T-helper 9 cell (primary cell): ENCODE data around the gene CTNND2.
"Not testable (repeated sequence)": the region's sequence is repeated elsewhere in the genome, so short reads cannot be mapped to it uniquely, and the experiment has no call there.

Source experiments
- DNase-seq: peaks from one replicate; pipeline ENCODE4 v3.0.0-alpha.2; 2020

CTNND2 gene

DNA sequence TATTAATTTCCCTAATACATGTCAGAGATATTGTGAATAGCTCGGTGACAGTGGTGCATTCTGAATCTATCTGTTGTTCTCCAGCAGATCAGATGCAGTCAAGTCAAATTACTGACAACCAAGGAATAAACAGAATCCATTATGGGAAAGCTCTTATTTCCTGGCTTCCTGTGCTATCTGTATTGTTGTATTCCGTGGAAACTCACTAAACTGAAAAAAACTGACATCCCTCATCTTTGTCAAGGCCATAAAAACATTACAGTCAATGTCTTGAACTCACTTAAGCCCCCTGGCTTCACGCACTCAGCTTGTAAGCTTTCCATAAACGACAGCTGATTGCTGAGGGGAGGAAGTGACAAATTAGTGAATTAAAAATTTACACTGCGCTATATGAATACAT lies 245.9 kb downstream of the CTNND2 start:
- DNase-seq = no peak

GRCh38 chr5:11656916-11657315 lies 247.3 kb downstream of the CTNND2 start:
- DNase-seq = no peak

DNA sequence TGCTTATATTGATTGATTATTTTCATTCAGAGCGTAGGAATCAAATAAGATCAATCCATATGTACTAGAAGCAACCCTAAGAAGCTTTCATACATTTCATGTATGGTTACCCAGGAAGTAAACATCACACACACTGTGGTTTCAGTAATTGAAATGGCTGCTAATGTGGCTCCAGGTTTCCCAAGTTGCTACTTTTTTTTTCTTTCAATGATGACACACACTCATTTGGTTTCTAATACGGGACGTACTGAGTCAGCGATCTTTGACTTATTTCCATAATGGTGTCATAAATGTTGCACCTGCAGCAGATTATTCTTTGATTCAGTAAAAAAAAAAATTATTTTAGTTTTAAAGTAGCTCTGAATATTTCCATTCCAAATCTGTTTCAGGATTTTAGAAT lies 248.6 kb downstream of the CTNND2 start:
- no peak for DNase-seq

DNA sequence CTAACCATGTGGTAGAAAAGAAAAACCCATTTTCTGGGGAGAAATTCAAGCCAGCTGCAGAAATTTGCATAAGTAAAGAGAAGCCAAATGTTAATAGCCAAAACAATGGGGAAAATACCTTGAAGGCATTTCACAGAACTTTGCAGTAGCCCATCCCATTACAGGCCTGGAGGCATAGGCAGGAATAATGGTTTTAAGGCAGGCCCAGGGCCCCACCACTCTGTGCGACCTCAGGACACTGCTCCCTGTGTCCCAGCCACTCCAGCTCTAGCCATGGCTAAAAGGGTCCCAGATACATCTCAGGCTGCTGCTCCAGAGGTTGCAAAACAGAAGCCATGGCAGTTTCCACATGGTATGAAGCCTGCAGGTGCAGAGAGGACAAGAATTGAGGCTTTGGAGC lies 253.3 kb downstream of the CTNND2 start:
- DNase-seq = no peak

- no peak for DNase-seq
Measured at GRCh38 chr5:11646141-11646540, 258.1 kb downstream of the CTNND2 start.

DNA sequence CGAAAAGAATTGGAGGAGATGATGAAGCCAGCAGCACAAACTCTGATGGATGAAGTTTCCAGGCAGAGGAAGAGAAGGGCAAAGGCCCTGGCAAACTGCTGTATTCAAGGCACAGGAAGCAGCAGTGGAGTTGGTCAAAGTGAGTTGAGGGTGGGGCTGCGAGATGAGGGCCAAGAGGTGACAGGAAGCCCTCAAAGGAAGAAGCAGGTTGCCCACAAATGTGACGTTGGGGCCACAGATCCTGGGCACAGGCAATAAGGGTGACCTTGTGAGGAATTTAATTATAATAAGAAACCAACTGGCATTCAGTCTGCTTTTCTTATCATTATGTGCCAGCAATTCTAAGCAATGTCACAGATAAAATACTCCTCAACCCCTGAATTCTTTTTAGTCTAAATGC lies 261.8 kb downstream of the CTNND2 start:
- no peak for DNase-seq

DNA sequence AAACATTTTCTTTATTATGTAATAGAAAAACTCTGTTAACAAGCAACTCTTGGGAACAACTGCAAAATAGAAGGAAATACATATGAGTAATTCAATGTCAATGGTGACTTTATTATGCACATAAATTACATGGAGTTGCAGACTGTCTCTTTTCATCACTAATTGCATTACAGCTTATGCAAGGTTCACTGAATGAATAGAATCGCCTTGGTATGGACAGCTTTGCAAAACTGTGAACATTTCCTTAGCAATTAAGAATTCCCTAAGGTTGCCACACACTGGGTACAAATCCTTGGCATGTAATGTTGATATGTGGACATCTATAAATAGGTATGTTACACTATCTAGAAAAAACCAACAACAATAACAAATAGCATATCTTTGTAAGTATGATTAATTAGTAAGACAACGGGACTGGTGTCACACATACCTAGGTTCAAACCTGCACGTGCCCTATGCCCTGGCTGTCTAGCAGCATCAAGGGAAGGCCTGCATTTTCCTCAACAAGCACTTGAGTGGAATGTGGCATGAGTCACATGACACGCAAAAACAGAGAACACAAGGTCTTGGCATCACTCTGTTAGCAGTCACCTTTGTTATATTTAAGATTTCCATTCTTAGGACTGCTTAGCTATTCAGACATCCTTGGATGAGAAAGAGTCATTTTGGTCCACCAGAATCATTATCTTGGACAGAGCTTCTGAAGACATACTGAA lies 263.9 kb downstream of the CTNND2 start:
- DNase-seq = no peak

- no peak for DNase-seq
Measured at GRCh38 chr5:11622785-11623184, 281.5 kb downstream of the CTNND2 start.

- DNase-seq = no peak
Measured at GRCh38 chr5:11620172-11620571, 284.1 kb downstream of the CTNND2 start.

DNA sequence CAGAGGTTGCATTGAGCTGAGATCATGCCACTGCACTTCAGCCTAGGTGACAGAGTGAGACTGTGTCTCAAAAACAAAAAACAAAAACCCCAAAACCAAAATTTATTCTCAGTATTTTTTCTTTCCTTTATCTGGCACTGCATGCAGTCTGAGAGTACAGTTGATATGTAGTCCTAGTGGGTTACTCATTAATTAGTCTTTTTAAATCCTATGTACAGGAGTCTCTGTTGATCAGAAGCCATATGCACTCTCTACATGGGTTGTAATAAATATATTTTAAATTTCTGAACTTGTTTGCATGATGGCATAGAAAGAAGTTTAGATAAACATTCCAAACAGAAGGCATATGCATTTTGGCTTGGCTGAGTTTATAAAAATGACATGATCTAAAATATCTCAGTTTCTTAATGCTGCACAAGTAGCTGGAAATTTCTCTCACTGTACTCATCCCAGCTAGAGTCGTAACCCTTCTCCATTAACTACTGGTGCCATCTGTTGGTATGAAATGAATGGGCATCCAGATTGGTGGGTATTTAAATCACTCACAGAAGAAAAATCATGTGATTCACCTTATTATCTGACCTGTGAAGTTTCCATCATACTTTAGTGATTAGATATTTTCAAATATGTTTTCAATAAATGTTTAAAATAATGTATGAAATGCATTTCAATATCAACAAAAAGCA lies 284.8 kb downstream of the CTNND2 start:
- no peak for DNase-seq

GRCh38 chr5:11617080-11617479 lies 287.2 kb downstream of the CTNND2 start:
- no peak for DNase-seq

GRCh38 chr5:11616624-11617023 lies 287.6 kb downstream of the CTNND2 start:
- DNase-seq = not testable (repeated sequence)

GRCh38 chr5:11611011-11611410 lies 293.2 kb downstream of the CTNND2 start:
- DNase-seq = no peak

DNA sequence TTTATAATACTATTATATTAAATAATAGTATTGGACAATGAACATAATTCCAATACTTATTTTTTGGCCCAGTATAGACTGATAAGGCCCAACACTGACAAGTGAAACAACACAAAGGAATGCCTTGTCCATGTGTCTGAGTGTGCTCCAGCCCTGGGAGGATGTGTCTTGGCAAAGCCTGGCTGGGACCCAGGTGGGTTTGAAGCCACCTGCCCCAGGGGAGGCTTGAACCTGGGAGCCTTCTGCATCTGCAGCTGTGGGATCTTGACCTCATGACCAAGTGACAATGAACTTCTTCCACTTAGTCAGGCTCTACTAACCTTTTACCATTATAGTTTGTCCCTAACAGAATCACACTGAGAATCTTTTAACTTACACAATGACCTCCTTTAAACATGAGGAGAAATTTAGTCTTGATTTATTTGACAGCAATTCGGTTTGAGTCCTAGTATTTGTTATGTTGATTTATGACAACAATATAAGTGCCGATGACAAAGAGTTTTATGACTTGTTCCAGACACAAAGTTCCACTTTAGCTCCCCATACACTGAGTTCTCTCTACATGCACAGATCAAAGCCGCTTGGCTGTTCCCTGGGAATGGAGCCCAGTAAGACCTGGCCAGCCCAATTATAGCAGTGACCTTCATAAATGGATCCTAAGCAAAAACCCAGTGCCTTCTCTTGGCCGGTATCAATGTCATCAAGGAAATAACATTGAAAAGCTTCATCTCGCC lies 294.5 kb downstream of the CTNND2 start:
- DNase-seq = no peak

- no peak for DNase-seq
Measured at GRCh38 chr5:11608530-11608929, 295.7 kb downstream of the CTNND2 start.

DNA sequence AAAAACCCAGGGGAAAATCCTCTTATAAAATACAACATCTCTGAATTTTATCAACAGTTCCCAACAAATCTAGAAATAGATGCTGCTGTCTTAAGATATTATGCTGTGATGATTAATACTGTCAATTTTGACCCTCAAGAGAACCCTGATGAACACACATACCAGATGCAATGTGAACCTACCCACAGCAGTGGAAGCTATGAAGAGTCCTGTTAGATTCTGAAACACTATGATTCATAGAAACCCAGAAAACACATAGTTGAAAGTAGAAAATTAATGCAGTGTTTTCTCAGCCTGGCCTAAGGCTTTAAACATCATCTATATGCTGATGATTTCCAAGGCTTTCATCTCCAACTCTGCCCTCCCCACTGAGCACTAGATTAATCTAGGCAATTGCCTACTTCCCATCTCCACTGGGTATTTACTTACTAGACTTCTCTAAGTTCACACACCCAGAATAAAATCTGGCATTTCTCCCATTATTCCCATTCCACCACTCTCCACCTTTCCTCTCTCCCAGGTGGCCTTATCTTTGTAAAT lies 296.2 kb downstream of the CTNND2 start:
- no peak for DNase-seq

- DNase-seq = no peak
Measured at GRCh38 chr5:11602298-11602697, 301.9 kb downstream of the CTNND2 start.

- DNase-seq = no peak
Measured at GRCh38 chr5:11599499-11599898, 304.7 kb downstream of the CTNND2 start.

DNA sequence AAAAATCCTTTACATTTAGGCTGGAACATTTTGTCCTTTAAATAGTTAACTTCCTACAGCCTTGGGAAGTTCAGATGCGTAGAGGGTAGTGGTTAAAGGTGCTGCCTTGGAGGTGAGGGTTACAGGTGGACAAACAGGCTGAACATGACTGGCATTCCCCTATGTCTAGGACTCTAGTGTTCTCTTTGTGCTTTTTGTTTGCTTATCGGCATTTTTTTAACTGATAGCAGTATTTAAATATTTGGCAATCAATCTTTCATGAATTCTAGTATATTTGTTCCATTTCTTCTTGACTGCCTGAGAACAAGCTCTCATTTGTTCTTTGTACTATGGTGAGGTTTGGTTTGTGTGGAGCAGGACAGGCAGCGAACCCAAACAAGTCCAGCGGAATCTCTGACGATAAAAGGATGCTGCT lies 307.6 kb downstream of the CTNND2 start:
- no peak for DNase-seq

DNA sequence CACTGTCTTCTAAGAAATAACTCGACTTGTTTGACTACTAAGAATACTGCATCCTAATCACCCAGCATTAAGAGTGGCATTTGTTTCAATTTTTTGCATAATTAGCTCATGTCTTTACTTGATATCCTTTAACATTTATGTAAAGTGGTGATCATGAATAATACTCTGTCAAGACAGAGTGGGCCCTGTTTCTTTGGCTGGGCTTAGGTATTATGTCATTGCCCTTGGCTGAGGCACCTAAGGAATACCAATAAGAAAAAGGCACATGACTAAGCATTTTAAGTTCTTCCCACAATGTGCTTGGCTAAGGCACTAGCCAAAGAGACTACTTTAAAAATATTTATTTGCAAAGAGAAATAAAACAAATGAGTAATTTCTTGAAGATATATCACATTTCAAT lies 308.1 kb downstream of the CTNND2 start:
- no peak for DNase-seq

DNA sequence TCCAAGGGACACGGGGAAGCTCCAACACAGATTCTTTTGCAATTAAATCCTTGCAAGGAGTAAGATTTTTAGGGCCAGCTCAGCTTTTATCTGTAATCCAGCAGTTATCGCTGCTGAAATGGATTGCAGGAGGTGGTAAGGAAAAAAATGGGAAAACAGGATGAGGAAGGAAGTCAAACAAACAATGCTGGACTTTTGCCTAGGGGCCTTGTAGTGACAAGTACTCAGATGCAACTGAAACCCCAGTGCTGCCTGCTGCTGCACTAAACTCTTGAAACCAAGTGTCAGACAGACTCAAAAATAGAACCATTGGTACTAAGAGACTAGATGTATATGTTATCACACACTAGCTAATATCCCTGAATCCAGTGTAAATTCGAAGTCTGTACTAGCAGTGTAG lies 309.2 kb downstream of the CTNND2 start:
- DNase-seq = no peak

DNA sequence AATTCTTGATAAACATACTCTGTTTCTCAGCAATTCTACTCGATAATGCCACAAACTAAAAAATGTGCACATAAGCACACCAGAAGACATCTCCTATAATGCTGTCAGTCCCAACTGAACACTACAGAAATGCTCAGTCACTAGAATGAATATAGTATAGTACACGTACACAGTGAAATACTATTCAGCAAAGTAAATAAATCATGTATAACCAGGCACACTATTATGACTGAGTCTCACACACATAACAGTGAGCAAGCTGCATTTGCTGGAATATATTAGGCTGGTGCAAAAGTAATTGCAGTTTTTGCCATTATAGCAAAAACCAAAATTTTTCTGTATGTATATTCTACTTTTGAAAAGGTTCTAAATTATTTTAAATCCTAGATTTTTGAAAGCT lies 310.2 kb downstream of the CTNND2 start:
- DNase-seq = no peak

DNA sequence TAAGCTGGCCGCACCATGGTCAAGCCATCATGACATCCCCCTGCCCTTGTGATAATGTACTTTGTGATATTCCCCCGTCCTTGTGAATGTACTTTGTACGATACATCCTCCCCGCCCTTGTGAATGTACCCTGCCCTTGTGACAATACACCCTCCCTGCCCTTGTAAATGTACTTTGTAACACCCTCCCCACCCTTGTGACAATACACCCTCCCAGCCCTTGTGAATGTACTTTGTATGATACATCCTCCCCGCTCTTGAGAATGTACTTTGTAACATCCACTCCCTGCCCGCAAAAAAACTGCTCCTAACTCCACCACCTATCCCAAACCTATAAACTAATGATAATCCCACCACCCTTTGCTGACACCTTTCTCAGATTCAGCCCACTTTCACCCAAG lies 313.8 kb downstream of the CTNND2 start:
- no peak for DNase-seq

DNA sequence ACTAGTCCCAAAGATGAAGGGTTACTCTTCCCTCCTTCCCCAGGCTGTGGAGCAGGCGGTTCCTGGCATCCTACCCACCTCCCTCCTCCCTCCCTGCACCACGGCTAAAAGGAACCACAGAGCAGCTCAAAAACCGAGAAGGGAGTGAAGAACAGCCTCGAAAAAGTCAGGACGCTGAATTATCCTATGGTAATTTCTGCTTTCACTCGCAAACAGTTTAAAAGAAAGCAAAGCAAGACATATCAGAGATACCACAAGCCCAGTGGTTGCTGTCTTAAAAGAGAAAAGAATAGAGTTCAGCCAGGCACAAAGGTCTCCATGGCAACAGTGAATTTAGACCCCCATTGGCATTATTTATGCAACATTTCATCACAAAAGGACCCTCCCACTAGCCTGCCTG lies 315.4 kb downstream of the CTNND2 start:
- DNase-seq = no peak
